Osteocyte (in vitro differentiated cells): ENCODE results near the gene ETFA. TPM values are rescaled to one million over a fixed set of nuclear protein-coding genes. Genes with fewer than 3 reads are reported as not detected.

ENCODE experiments used
- DNase-seq: peaks from one replicate; pipeline ENCODE4 v3.0.0; 2021; ENCODE audit warnings: mixed read lengths; ENCODE audit not compliant: unreplicated experiment; ENCODE audit errors: extremely low spot score
- H3K27ac Mint-ChIP-seq: one replicate; pipeline ENCODE4 v1.8.0; 2021; ENCODE audit warnings: mild to moderate bottlenecking, mixed read lengths; ENCODE audit not compliant: unreplicated experiment
- H3K27me3 Mint-ChIP-seq: one replicate; pipeline ENCODE4 v1.8.0; 2021; ENCODE audit warnings: mixed read lengths; ENCODE audit not compliant: unreplicated experiment
- H3K36me3 Mint-ChIP-seq: one replicate; pipeline ENCODE4 v1.8.0; 2021; ENCODE audit warnings: mixed read lengths; ENCODE audit not compliant: unreplicated experiment
- H3K4me1 Mint-ChIP-seq: one replicate; pipeline ENCODE4 v1.8.0; 2021; ENCODE audit warnings: mixed read lengths; ENCODE audit not compliant: unreplicated experiment
- H3K4me3 Mint-ChIP-seq: one replicate; pipeline ENCODE4 v1.8.0; 2021; ENCODE audit warnings: mild to moderate bottlenecking, moderate library complexity, mixed read lengths; ENCODE audit not compliant: unreplicated experiment
- H3K9me3 Mint-ChIP-seq: one replicate; pipeline ENCODE4 v1.8.0; 2021; ENCODE audit warnings: mixed read lengths; ENCODE audit not compliant: unreplicated experiment
- total RNA-seq: library from RNA; stranded (reverse); gene quantifications from 2 replicates; pipeline ENCODE4 v1.2.1, GENCODE V29; 2021
- TF ChIP-seq, protein P1 (sequence below): fragments of 200-600 bp; sonication (generic); IDR thresholded peaks from 2 replicates; pipeline ENCODE4 v1.5.0; 2021; ENCODE audit warnings: antibody characterized with exemption, mild to moderate bottlenecking, moderate library complexity

The ETFA gene
- total RNA-seq, 1 donor from 2014 or later, result 98.2 TPM

DNA sequence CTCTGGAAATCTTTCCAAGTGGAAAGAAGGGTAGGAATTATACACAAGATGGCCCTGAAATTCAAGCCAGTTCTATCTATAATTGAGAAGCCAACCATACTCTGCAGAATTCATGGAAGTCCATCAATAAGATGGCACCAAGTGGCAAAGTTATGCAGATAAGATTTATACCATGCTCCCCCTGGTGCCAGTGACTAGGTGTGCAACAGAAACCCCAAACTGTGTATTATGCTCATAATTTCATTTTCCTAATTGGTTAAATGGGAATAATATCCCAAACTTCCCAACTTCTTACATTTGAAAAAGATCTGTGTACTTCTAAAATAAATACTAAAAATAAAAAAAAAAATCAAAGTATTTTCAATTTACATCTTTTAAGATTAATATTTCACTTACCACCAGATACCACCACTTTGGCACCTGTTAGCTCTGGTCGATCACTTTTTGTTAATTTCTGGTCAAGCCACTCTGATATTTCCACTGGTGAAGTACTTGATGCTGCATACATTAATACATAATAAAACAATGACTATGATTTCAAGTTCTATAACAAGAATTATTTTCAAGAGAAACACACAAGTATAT is 25.9 kb downstream of the ETFA start:
- no peaks in the 10 kb centered on the region for H3K9me3 Mint-ChIP-seq
- no peak overlapping the region for H3K4me3 Mint-ChIP-seq
- H3K27ac Mint-ChIP-seq, result no peak overlapping the region
- peaks cover 32% of the 10 kb centered on the region for H3K36me3 Mint-ChIP-seq
- no peaks in the 10 kb centered on the region for H3K27me3 Mint-ChIP-seq
- DNase-seq, result no peak
- H3K4me1 Mint-ChIP-seq, result peaks cover 2% of the 10 kb centered on the region
- TF ChIP-seq, protein P1, sequence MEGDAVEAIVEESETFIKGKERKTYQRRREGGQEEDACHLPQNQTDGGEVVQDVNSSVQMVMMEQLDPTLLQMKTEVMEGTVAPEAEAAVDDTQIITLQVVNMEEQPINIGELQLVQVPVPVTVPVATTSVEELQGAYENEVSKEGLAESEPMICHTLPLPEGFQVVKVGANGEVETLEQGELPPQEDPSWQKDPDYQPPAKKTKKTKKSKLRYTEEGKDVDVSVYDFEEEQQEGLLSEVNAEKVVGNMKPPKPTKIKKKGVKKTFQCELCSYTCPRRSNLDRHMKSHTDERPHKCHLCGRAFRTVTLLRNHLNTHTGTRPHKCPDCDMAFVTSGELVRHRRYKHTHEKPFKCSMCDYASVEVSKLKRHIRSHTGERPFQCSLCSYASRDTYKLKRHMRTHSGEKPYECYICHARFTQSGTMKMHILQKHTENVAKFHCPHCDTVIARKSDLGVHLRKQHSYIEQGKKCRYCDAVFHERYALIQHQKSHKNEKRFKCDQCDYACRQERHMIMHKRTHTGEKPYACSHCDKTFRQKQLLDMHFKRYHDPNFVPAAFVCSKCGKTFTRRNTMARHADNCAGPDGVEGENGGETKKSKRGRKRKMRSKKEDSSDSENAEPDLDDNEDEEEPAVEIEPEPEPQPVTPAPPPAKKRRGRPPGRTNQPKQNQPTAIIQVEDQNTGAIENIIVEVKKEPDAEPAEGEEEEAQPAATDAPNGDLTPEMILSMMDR, result peak; percentile 54

DNA sequence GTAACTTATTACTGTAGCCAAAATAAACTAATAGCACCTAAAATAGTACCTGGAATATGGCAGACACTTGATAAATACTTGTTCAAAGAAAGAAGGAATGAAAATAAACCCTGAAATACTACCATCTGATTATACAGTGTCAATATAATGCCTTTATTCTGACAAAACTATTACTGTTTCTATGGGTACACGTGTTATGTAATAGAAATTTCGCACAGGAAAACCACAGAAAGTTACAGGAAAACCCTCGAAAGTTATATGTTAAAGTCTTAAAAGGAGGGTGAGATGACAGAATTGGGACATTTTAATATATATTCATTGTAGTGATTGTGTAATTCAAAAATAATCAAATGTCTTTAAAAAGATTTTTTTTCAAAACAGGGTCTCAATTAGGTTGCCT is 28.8 kb downstream of the ETFA start:
- H3K9me3 Mint-ChIP-seq, result no peaks in the 10 kb centered on the region
- peaks cover 48% of the 10 kb centered on the region for H3K36me3 Mint-ChIP-seq
- no peak overlapping the region for H3K4me3 Mint-ChIP-seq
- peaks cover 2% of the 10 kb centered on the region for H3K4me1 Mint-ChIP-seq
- no peak overlapping the region for H3K27ac Mint-ChIP-seq
- H3K27me3 Mint-ChIP-seq, result no peaks in the 10 kb centered on the region
- DNase-seq, result no peak
- TF ChIP-seq, protein P1, result no peak

DNA sequence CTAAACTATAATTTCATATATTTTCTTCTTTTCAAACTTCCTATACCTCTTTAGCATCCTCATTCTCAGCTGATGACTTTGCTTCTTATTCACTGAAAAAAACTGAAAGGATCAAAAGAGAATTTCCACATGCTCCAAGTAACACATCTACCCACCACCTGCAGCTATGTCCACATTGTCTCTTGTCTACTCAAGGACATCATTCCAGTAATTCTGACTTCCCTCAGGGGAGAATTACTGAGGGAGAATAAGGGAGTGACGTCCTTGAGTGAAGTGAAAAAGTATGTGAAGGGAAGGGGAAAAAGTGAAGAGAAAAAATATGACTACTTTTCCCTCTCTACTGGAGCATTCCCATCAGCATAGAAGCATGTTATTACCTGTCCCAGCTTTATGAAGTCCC is 32.6 kb downstream of the ETFA start:
- TF ChIP-seq, protein P1, result no peak
- Mint-ChIP-seq H3K9me3 (no peaks in the 10 kb centered on the region), H3K27ac (no peak overlapping the region), H3K27me3 (no peaks in the 10 kb centered on the region), H3K4me3 (no peak overlapping the region), H3K4me1 (peaks cover 13% of the 10 kb centered on the region), H3K36me3 (peaks cover 57% of the 10 kb centered on the region)
- DNase-seq, result no peak

GRCh38 chr15:76274821-76275220 is 36.4 kb downstream of the ETFA start:
- Mint-ChIP-seq H3K9me3 (peaks cover 4% of the 10 kb centered on the region), H3K4me3 (no peak overlapping the region), H3K36me3 (peaks cover 54% of the 10 kb centered on the region), H3K27ac (peak overlapping the region; percentile 2), H3K27me3 (no peaks in the 10 kb centered on the region), H3K4me1 (peaks cover 13% of the 10 kb centered on the region)
- TF ChIP-seq, protein P1, result no peak
- no peak for DNase-seq

DNA sequence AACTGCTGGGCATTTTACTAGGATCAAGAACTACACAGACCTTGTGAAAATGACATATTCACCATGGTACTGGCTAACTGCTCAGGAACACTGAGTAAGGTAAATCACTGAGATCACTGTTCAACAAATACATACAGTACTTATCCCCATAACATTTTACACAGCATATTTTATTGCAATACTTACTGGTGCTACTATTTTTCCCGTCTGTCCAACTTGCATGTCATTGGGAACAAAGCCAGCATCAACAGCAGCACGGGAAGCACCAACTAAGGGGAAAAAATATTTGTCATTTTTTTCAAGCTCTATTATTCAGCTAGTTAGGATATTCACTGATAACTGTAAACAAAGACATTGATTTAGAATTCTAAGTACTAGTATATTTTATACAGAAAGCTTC is 37.0 kb downstream of the ETFA start:
- H3K27me3 Mint-ChIP-seq, result no peaks in the 10 kb centered on the region
- peaks cover 9% of the 10 kb centered on the region for H3K9me3 Mint-ChIP-seq
- H3K27ac Mint-ChIP-seq, result peak overlapping the region; percentile 2
- TF ChIP-seq, protein P1, result no peak
- peaks cover 58% of the 10 kb centered on the region for H3K36me3 Mint-ChIP-seq
- H3K4me1 Mint-ChIP-seq, result peaks cover 13% of the 10 kb centered on the region
- no peak overlapping the region for H3K4me3 Mint-ChIP-seq
- no peak for DNase-seq
